GDM1 (cell line): ENCODE data around the gene SCUBE1.

Experiments used
- DNase-seq: peaks from one replicate; lab custom pipeline; 2025; lab: John Stamatoyannopoulos, UW

SCUBE1 gene

DNA sequence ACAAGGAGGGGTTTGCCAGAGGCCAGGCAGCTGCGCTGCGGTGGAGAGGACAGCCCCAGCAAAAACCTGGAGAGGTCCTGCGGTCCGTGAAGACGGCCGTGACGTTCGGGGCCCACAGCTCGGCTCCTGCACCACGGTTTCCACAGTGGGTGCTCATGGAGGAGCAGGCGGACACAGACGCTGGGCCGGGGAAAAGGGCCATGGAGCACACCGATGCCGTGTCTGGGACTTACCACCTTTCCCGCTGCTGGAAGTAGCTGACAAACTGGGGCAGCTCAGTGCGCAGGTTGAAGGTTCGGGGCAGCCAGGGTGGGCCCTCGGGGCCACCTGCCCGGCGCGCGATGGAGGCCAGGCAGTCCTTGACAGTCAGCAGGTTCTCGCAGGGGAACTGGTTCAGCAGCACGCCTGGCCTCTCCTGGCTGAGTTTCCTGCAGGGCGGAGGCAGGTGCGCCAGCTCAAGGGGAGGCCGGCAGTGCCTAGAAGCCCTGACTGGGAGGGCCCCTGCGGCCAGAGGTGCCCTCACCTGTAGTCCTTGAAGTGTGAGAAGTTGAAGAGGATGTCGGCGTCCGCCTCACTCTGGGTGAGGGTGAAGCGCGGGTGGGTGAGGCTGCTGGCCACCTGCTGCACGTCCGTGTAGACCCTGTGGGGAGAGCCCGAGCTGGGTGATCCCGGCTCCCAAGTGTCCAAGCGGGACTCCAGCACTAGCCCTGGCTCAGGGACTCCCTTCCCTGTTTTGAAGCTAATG is 169.0 kb downstream of the SCUBE1 start:
- no peak for DNase-seq

DNA sequence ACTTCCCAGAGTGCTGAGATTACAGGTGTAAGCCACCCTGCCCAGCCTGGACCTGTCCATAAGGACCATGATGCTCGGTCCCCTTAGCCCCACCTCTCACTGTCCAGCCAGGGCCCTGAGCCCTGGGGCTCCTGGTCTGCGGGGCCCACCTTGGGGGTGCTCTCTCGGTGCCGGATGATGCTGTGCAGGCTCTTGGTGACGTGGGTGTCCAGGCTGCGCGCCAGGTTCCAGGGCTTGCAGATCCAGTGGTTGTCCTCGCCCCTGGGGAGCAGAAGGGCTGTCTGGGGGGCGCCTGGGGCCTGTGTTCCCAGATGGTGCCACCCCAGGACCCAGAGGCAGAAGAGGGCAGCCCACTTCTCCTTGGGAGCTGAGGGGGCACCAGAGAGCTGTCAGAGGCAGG is 169.6 kb downstream of the SCUBE1 start:
- DNase-seq: no peak

DNA sequence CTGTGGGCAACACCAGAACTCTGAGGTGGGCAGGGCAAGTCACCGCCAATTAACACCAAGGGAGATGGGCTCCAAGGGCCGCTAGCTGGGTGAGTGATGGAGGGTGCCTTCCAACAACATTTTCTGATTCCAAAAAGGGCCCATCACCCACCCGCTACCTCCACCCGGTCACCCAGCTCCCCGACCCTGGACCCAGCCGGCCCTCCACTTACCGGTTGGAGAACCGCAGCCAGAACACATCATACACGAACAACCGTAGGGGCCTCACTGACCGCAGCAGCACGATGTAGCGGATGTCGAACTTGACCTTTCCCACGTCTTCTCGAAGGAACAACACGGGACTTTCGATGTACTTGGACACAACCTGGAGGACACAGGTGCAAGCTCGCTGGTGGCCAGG is 171.0 kb downstream of the SCUBE1 start:
- no peak for DNase-seq

DNA sequence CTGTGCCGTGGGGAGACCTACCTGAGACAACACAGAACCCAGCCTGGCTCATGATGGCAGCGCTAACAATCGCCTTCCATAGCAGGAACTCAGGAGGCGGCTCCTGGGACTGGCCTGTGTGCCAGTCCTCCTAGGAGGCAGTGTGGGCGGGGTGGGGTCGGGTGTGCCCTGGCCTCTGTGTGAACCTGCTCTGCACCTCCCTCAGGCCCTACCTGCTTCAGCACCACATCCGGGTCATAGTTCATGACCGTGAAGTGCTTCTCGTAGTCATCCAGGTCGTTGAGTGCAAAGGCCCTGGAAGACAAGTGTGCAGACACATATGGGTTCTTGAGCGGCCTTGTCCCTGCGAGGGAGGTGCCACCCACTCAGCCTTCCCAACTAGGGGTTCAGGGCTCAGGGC is 171.6 kb downstream of the SCUBE1 start:
- DNase-seq: no peak

DNA sequence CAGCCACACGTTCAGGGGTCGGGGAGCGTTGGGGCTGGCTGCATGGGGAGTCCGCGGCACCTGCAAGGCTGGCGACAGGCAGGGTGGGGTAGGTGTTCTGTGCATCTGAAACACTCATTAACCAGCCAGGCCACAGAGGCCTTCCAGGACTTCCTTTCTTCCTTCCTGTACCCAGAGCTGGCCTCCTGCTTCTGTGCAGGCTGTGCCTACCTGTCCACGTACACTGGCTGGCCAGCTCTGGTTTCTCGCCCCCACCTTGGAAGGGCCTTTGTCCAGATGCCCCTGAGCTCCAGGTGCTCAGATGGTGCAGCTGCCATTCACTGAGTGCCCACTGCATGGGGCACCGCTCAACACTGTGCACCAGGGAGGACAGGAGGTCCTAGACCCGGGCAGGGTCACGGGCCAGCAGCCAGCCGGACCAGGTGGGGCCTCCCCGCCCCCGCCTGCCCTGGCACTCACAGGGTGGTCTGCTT is 172.1 kb downstream of the SCUBE1 start:
- no peak for DNase-seq

DNA sequence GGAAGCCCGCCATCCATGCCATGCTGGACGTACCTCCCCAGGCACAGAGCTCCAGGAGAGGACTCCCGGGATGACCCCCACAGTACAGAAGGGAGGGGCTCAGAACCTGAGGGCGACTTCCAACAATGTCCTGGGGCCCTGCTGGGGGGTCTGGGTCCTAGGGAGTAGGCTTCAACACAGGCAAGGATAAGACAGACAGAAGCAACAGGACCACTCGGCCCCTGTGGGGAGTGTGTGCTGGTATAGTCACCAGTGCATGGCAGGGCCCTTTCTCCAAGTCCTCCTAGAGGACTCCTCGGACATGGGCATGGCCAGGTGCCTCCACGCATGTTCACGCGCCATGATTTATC is 173.1 kb downstream of the SCUBE1 start:
- no peak for DNase-seq

DNA sequence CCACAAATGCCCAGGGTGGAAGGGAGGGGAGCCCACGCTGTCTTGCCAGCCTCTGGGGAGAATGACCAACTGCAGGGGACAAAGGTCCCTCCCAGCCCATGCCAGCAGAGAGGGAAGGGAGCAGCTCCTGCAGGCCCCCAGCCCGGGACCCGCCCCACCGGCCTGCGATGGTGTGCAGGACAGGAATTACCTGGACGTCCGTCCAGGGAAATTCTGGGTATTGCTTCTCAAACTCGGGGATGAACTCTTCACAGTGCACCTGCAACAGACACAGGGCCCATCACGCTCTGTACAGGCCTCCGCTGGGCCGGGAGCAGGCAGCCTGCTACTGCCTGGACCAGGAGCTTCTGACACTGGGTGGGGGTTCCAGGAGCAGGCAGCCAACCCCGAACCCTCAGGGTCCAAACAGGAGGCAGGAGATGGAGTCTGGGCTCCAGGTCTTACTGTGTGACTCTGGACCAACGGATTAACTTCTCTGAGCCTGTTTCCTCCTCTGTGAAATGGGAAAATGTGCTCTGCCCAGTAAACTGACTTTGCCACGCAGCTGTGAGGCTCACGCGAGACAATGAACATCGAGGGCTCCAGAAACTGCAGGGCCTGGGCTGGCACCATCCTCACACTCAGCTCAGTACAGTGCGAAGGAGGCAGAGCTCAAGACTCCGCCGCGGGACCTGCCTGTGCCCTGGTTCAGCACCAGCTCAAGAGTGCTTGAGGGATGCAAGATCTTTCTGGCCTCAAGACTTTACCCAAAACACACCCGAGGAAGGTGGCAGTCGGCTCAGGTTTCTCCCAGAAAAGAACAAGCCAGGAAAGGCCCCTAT is 173.7 kb downstream of the SCUBE1 start:
- DNase-seq: no peak

DNA sequence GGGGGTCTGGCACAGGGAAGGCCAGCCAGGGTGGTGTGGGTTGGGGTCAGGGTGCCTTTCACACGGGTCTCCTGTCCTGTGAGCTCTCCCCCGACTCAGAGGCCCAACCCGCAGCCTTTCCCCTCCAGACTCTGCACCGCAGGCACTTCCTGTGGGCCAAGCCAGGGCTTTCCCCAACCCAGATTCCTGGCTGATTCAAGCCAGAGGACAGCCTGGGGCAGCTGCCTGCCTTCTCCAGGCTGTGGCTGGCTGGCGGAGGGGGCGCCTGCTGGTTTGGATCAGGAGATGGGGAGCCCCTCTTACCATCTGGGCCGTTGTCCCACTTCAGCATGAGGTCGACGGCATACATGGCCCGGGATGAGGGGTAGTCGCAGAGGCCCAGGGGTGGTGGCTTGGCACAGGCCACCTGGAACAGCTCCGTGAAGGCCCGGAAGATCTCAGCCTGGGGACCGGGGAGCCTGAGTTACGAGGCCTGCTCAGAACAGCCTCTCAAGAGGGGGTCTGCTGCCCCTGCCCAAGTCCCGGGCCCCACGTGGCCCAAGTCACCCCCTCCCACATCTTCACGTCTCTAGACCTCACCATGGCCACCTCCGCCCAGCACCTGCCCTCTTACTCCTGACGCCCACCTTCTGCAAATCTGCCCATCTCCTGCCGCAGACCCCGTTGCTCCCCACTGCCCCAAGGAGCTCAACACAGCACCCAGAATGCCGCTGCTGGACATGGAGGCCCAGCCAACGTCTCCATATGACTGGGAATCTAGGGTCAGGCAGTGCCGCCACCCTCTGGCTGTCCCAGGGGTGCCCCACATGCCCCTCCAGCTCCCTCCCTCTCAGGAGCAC is 174.5 kb downstream of the SCUBE1 start:
- DNase-seq: no peak

DNA sequence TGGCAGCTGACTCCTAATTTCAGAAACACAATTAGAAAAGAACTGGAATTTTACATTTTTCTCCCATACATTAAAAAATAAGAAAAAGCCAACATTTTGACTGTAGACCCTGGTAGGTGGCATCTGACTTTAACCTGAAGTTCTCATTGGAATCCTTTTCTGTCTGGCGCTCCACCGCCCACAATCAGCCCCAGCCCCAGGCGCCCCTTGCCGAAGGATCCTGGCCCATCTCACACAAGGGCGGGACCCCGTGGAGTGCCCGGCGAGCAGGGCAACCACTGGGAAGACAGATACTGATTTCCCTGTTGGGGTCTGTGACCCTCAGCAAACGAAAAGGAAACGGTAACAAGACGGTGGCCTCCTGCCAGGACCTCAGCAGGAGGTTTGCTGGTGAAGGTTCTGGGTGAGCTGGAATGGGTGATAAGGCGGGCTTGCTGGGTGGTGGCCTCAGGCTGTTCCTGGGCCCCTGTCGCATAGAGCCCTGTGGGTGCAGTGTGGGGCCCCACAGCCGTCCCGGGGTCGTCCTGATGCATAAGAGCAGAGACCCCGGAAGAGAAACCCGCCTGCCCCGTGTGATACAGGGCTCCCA is 176.1 kb downstream of the SCUBE1 start:
- no peak for DNase-seq

DNA sequence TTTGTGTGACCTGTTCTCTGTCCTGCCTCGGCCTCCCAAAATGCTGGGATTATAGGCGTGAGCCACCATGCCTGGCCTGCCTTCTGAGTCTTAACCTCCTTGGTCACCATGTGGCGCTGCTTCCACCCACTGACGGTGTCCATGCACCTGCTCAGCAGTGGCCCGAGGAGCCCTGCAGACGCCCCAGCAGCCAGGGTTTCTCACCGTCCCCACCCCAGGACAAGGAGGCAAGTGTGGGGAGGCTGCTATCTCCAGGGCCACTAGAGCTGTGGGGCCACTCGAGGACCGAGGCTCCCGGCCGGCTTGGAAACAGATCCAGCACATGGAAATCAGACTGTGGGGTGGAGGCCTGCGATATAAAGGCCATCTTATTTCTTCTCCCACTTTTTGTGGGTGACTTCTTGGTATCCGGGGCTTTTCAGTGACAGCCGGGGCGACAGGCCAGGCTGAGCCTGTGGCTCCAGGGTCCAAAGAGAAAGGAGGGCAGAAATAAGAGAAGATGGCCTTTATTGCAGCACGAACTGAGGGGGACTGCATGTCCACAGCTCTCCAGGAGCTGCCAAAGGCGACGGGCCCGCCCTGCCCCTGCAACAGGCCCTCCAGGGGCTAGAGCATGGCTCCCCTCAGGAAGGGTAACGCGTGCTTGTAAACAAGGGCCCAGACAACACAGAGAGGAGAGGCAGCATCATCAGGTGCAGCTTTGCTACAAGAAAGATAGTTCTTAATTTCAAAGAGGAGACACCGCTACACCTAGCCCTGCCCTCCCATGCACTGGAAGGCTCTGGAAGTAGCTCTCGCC is 176.8 kb downstream of the SCUBE1 start:
- DNase-seq: no peak

DNA sequence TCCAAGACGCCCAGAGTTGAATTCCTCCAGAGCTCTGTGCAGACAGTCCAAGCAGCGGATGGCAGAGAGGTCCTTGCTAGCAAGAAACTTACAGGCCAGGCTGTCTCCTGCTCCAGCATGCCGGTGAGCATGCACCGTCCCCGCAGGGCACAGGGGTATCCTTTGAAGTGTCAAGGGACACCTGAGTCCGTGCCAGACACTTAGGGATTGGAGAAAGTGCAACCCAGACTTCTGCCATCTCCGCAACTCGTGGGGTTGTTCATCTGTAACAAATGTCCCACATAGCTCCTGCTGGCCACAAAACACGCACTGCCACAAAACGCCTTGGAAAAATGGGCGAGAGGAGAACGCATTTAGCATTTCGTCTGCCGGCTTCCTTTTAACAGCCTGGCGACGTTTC is 178.5 kb downstream of the SCUBE1 start:
- DNase-seq: no peak

DNA sequence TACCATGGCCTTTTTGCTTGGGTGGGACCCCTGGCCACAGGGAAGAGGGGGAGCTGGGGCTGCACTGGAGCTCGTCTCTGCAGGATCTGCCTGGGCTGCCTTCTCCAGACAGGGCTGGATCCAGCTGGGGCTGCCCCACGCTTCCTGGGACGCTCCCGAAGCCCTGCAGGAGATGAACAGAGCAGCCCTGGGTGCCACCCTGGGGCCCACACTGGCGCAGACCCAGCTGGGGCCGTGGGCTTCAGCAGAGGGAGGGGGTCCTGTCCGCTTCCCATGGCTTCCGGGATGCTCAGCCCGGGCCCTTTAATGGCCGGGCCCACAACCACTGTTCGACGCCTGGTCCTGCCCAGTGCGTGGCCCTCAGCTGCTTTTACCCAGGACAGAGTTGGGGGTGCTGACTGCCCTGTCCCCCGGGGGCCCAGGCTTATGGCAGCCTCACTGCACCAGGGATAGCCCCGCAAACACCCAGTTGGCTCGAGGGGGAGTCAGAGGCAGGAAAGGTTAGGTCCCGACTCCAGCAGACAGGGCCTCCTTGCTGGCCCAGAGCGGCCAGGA is 179.9 kb downstream of the SCUBE1 start:
- no peak for DNase-seq

DNA sequence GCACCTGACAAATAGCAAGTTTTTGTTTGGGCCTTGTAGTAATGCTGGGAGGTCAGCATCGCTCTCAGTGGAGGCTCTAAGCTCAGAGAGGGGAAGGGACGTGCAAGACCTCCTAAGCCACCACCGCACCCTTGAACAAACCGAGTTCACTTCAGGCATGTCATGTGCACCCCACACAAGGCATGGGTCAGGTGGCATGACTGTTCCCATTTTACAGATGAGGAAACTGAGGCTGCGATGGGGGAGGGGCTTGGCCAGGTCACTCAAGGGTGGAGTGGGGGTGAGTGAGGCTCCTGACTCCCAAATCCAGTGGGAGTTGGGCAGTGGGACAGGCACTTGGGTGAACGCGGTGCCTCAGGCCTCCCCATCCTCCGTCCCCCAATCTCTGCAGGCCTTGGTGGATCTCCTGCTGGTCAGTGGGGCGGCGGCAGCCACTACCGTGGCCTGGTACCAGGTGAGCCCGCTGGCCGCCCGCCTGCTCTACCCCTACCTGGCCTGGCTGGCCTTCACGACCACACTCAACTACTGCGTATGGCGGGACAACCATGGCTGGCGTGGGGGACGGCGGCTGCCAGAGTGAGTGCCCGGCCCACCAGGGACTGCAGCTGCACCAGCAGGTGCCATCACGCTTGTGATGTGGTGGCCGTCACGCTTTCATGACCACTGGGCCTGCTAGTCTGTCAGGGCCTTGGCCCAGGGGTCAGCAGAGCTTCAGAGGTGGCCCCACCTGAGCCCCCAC is 180.6 kb downstream of the SCUBE1 start:
- no peak for DNase-seq

DNA sequence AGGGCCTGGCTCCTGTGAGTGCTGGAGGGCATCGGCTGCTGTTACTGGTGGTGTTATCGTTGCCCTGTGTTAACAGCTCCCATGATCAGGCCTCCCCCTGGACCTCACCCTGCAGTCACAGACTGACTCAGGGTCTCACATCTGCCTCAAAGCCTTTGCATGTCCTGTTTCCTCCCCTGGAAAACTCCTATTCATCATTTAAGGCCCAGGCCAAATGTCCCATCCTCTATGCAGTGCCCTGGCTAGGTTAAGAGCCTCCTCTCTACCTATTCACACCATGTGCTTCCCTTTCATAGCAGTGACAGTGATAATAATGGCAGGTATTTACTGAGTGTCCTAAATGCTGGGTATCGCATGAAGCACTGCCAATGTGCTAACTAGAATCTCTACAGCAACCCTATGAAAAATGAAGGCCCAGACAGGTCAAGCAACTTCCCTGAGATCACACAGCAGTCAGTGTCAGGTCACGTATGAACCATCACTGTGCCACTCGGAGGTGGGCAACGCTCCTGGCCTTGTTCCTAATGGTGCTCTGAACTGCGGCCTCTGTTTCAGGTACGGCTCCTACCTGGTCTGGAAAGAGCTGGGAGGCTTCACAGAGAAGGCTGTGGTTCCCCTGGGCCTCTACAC is 182.6 kb downstream of the SCUBE1 start:
- DNase-seq: no peak

DNA sequence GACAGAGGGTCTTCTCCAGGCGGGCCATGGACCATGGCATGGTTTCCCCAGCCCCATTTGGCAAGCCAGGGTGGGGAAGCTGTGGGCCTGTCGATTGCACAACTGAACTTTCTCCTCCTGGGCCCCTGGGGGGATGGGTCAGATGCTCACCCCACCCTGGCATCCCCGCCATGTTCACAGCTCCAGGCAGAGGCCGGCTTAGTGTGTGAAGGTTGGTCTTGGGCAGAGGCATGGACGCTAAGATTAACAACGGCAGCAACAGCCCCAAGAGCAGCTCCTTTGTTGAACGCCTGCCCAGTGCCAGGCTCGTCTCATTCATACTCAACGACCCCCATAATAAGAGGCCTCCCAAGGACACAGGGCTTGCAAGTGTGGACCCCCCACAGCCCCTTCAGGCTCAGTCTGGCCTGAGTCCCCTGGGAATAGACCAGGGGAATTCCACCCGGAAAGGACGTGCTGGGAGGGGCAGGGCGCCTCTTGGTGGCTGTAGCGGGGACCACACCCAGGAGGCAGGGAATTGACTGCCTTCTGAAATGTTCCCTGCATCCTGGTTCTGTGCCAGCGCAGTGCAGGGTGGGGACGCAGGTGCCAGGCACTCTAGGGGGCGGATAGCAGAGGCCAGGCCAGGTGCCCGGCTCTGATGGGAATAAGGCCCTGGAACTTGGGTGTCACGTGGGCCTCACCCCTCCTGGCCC is 183.5 kb downstream of the SCUBE1 start:
- DNase-seq: no peak

DNA sequence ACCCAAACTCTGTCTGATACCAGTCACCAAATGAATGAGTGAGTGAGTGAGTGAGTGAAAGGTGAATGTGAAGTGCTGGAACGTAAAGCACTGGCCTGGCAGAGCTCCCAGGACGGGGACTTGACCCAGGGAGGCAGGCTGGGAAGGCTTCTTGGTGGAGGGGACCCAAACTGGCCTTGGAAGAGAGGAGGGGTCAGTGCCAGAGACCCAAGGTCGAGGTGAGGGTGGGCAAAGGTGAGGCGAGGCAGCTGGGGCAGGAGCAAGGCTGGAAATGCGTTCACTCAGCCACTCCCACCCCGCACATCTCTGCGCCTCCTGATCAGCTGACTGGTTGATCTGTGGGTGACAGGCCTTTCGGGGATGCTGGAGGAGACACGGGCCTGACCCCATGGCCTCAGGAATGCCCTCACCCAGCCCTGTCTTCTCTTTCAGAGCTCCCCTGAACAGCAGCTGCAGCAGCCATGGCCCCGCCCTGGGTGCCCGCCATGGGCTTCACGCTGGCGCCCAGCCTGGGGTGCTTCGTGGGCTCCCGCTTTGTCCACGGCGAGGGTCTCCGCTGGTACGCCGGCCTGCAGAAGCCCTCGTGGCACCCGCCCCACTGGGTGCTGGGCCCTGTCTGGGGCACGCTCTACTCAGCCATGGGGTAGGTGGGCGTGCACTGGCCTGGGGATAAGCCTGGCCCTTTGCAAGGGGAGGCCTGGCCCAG is 184.2 kb downstream of the SCUBE1 start:
- DNase-seq: no peak

DNA sequence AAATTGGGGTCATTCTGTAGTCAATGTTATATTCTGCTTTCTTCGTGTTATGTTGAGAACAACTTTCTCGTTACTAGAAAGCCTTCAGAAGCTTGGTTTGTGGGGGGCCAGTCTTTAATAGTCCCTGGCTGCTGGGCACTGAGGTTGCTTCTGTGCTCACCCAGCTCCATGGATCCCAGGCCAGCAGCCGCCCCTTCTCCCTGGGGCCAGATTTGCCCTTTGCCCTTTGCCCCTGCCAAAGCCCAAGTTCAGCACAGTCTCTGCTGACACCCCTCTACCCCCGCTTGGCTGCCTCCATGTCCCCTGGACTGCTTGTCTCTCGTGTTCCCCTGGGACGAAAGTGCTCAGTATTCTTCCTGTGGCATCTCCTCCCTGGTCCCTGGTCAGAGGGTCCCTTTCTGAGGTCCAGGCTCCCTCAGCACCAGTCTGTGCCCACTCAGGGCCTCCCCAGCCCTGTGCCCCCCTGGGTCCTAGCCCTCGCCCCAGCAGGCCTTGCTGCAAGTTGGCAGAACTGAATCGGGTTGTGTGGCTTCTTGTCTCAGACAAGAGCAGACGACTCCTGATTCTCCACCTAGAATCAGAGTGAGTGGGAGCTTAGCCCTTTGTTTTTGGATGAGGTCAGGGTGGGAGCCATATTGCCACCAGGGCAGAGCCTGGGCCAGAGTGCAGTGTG is 185.2 kb downstream of the SCUBE1 start:
- no peak for DNase-seq

DNA sequence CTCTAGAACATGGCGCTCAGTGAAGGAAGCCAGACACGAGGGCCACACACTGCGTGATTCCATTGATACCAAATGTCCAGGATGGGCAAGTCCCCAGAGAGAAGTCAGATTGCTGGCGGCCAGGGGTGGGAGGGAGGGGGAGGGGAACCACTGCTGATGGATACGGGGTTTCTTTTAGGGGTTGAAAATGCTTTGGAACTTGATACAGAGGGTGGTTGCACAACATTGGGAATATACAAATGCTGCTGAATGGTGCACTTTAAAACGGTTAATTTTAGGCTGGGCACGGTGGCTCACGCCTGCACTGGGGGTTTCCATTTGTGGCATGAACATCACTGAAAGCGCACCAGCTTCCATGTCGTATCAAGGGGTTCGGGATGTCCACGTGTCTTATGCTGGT is 186.8 kb downstream of the SCUBE1 start:
- DNase-seq: no peak
